Neural progenitor cell (in vitro differentiated cells): ENCODE data around the gene MYH6. TPM values are rescaled to one million over a fixed set of nuclear protein-coding genes. Genes with fewer than 3 reads are reported as not detected.

Source experiments
- DNase-seq: peaks from one replicate; pipeline ENCODE4 v3.0.0-alpha.2; 2016; ENCODE audit warnings: low spot score
- H2AFZ ChIP-seq: fragments of 200-600 bp; sonication (generic); replicated peaks from 2 replicates; pipeline ENCODE4 v1.6.1; 2016; ENCODE audit warnings: antibody characterized with exemption
- H3F3A ChIP-seq: fragments of 200-600 bp; sonication (generic); 2 replicates; pipeline ENCODE4 v1.6.1; 2016; ENCODE audit warnings: antibody characterized with exemption, low read depth
- H3K27ac ChIP-seq: fragments of 200-600 bp; sonication (generic); 2 replicates; pipeline ENCODE4 v1.5.1; 2016; ENCODE audit warnings: mild to moderate bottlenecking
- H3K27me3 ChIP-seq: fragments of 200-600 bp; sonication (generic); 2 replicates; pipeline ENCODE4 v1.6.1; 2016; ENCODE audit warnings: mild to moderate bottlenecking, moderate library complexity
- H3K36me3 ChIP-seq: fragments of 200-600 bp; sonication (generic); 2 replicates; pipeline ENCODE4 v1.5.1; 2016
- H3K4me1 ChIP-seq: fragments of 200-600 bp; sonication (generic); 2 replicates; pipeline ENCODE4 v1.6.1; 2016; ENCODE audit warnings: mixed run types
- H3K4me2 ChIP-seq: fragments of 200-600 bp; sonication (generic); 2 replicates; pipeline ENCODE4 v1.6.1; 2016
- H3K4me3 ChIP-seq: fragments of 200-600 bp; sonication (generic); 2 replicates; pipeline ENCODE4 v1.5.1; 2016
- H3K79me2 ChIP-seq: fragments of 200-600 bp; sonication (generic); 2 replicates; pipeline ENCODE4 v1.6.1; 2016; ENCODE audit warnings: low read depth
- H3K9ac ChIP-seq: fragments of 200-600 bp; sonication (generic); 2 replicates; pipeline ENCODE4 v1.6.1; 2016
- H3K9me3 ChIP-seq: fragments of 200-600 bp; sonication (generic); 2 replicates; pipeline ENCODE4 v1.5.1; 2016; ENCODE audit warnings: low read depth
- H4K20me1 ChIP-seq: fragments of 200-600 bp; sonication (generic); 2 replicates; pipeline ENCODE4 v1.6.1; 2016; ENCODE audit warnings: low read depth
- H3K27ac Mint-ChIP-seq: 3 replicates; pipeline ENCODE4 v1.8.0; 2021; ENCODE audit warnings: mixed read lengths
- H3K27me3 Mint-ChIP-seq: 2 replicates; pipeline ENCODE4 v1.8.0; 2022; ENCODE audit warnings: low read depth, mild to moderate bottlenecking, inconsistent platforms, moderate library complexity, mixed read lengths; ENCODE audit not compliant: insufficient read depth
- H3K36me3 Mint-ChIP-seq: 3 replicates; pipeline ENCODE4 v1.8.0; 2021; ENCODE audit warnings: mixed read lengths
- H3K4me1 Mint-ChIP-seq: 3 replicates; pipeline ENCODE4 v1.8.0; 2021; ENCODE audit warnings: mixed read lengths
- H3K4me3 Mint-ChIP-seq: 3 replicates; pipeline ENCODE4 v1.8.0; 2021; ENCODE audit warnings: mild to moderate bottlenecking, moderate library complexity, mixed read lengths
- H3K9me3 Mint-ChIP-seq: 3 replicates; pipeline ENCODE4 v1.8.0; 2020; ENCODE audit warnings: mixed read lengths
- EZH2 ChIP-seq: fragments of 200-600 bp; sonication (generic); IDR thresholded peaks from 2 replicates; pipeline ENCODE4 v1.6.1; 2017; ENCODE audit warnings: antibody characterized with exemption, mild to moderate bottlenecking, moderate library complexity
- EZH2phosphoT487 ChIP-seq: fragments of 200-600 bp; sonication (generic); IDR thresholded peaks from 2 replicates; pipeline ENCODE4 v1.6.1; 2017; ENCODE audit warnings: antibody characterized with exemption
- total RNA-seq: library from RNA; depleted of rRNA; stranded (reverse); fragments of >200 nt; gene quantifications from 2 replicates; pipeline ENCODE4 v1.2.3, GENCODE V29; 2015; ENCODE audit warnings: low replicate concordance
- TF ChIP-seq, protein P1 (sequence below): fragments of 200-600 bp; sonication (generic); IDR thresholded peaks from 2 replicates; pipeline ENCODE4 v1.5.1; 2017; ENCODE audit warnings: antibody characterized with exemption, mild to moderate bottlenecking

The MYH6 gene
- total RNA-seq, 1 donor from 2014 or later, result not detected

DNA sequence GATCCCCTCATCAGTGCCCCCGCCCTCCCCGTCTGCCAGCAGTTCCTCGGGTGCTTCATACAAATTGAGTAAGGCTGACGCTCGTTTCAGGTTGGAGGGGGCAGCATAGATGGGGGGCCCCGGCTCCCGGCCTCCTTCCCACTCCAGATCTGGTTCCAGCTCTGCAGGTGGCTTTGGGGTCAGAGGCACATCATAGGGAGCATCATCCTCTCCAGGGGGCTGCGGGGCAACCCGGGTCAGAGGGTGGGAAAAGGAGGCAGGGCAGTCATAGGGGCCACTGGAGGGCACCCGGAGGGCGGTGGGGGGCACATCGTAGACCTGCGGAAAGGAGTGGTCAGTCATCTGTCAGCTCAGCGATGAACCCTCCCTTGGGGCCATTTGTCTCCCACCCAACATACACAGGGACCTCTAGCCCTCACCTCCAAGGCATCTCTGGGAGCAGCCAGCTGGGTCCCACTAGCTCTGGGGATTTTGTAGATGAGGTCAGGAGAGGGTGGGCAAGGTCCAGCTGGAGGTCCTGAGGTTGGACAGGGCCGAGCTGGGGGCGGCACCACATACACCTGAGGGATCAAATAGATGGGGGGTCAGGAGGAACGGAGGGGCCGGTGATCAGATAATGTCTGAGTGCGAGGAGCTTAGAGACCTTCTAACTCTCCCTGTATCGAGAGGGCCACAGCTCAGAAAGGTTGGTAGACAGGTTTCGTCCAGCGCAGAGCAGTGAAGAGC is 48.2 kb downstream of the MYH6 start:
- Histone ChIP-seq H3K27me3 (no peaks in the 10 kb centered on the region), H3F3A (peaks cover 73% of the 10 kb centered on the region), H4K20me1 (peaks cover 75% of the 10 kb centered on the region), H3K9ac (no peak overlapping the region), H3K4me3 (no peak overlapping the region), H3K27ac (no peak overlapping the region), H3K4me2 (no peak overlapping the region), H3K4me1 (peaks cover 19% of the 10 kb centered on the region), H2AFZ (no peak overlapping the region), H3K36me3 (peaks cover 3% of the 10 kb centered on the region), H3K9me3 (no peaks in the 10 kb centered on the region), H3K79me2 (peaks cover 41% of the 10 kb centered on the region)
- Mint-ChIP-seq H3K4me1 (peaks cover 36% of the 10 kb centered on the region), H3K27me3 (peaks cover 8% of the 10 kb centered on the region), H3K4me3 (peak overlapping the region; percentile 18), H3K27ac (peak overlapping the region; percentile 53), H3K9me3 (no peaks in the 10 kb centered on the region), H3K36me3 (peaks cover 29% of the 10 kb centered on the region)
- DNase-seq, result no peak
- no peak for TF ChIP-seq EZH2phosphoT487
- TF ChIP-seq, protein P1, sequence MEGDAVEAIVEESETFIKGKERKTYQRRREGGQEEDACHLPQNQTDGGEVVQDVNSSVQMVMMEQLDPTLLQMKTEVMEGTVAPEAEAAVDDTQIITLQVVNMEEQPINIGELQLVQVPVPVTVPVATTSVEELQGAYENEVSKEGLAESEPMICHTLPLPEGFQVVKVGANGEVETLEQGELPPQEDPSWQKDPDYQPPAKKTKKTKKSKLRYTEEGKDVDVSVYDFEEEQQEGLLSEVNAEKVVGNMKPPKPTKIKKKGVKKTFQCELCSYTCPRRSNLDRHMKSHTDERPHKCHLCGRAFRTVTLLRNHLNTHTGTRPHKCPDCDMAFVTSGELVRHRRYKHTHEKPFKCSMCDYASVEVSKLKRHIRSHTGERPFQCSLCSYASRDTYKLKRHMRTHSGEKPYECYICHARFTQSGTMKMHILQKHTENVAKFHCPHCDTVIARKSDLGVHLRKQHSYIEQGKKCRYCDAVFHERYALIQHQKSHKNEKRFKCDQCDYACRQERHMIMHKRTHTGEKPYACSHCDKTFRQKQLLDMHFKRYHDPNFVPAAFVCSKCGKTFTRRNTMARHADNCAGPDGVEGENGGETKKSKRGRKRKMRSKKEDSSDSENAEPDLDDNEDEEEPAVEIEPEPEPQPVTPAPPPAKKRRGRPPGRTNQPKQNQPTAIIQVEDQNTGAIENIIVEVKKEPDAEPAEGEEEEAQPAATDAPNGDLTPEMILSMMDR, result no peak
- TF ChIP-seq EZH2, result no peak

DNA sequence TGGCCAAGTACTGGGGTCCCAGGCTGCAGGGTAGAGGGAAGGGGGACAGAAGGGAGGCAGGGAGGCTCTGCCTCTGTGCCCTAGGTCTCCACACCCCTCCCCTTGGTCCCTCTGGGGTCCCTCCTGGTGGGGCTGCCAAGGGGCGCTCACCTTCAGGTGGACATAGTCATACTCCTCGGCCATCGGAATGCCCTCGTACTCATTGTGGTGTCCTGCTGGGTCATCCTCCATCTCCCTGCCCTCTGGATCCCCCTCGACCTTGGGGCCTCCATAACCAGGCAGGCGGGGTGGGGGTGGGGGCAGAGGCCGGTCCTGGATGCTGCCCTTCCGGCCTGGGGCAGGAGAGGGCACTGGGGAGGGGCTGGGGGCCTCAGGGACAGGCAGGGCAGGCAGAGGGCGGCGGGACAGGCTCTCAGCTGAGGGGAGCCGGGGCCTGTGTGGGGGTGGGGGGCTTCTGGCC is 48.9 kb downstream of the MYH6 start:
- Histone ChIP-seq H3K4me1 (peaks cover 19% of the 10 kb centered on the region), H4K20me1 (peaks cover 71% of the 10 kb centered on the region), H3K36me3 (peaks cover 3% of the 10 kb centered on the region), H3K4me3 (no peak overlapping the region), H3K9me3 (no peaks in the 10 kb centered on the region), H3K27me3 (no peaks in the 10 kb centered on the region), H3K27ac (peak overlapping the region; percentile 63), H3K79me2 (peaks cover 34% of the 10 kb centered on the region), H3F3A (peaks cover 73% of the 10 kb centered on the region), H3K4me2 (no peak overlapping the region), H2AFZ (no peak overlapping the region), H3K9ac (no peak overlapping the region)
- no peak for TF ChIP-seq EZH2phosphoT487
- no peak for TF ChIP-seq EZH2
- TF ChIP-seq, protein P1, result no peak
- H3K27me3 Mint-ChIP-seq, result peaks cover 6% of the 10 kb centered on the region
- H3K27ac Mint-ChIP-seq, result no peak overlapping the region
- peaks cover 29% of the 10 kb centered on the region for H3K36me3 Mint-ChIP-seq
- H3K4me3 Mint-ChIP-seq, result no peak overlapping the region
- DNase-seq, result no peak
- peaks cover 32% of the 10 kb centered on the region for H3K4me1 Mint-ChIP-seq
- no peaks in the 10 kb centered on the region for H3K9me3 Mint-ChIP-seq

DNA sequence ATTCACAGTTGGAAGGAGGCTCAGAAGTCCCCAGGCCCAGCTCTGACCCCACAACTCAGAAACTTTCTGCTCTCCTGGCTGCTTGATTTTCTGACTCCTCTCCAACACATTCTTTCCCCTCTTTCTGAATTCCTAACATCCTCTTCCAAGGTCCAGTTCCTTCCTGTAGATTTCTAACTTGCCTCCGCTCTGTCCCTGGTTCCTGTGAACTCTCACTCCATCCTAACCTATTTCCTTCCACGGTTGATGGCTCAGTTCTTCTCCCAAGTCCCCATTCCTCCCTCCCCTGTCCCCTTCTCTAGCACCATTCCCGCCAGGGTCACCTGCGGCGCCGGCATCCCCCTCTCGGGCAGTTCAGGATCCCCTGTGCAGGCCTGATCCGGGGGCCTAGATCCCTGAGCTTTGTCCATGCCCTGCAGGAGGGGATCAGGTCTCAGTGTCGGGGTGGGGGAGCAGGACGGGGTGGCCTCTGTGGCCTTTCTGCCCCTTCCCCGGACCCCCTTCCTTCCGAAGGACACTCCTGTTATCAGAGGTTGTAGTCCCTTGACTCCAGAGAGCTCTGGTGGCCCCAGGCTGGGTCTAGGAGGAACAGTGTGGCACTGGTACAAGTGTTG is 49.4 kb downstream of the MYH6 start:
- Histone ChIP-seq H3K4me3 (no peak overlapping the region), H2AFZ (no peak overlapping the region), H3K4me1 (peaks cover 14% of the 10 kb centered on the region), H3K9me3 (no peaks in the 10 kb centered on the region), H3F3A (peaks cover 73% of the 10 kb centered on the region), H3K9ac (no peak overlapping the region), H3K79me2 (peaks cover 28% of the 10 kb centered on the region), H4K20me1 (peaks cover 66% of the 10 kb centered on the region), H3K27me3 (no peaks in the 10 kb centered on the region), H3K4me2 (no peak overlapping the region), H3K27ac (peak overlapping the region; percentile 63), H3K36me3 (peaks cover 3% of the 10 kb centered on the region)
- DNase-seq, result no peak
- Mint-ChIP-seq H3K27ac (no peak overlapping the region), H3K4me1 (peaks cover 28% of the 10 kb centered on the region), H3K27me3 (peaks cover 8% of the 10 kb centered on the region), H3K36me3 (peaks cover 29% of the 10 kb centered on the region), H3K4me3 (no peak overlapping the region), H3K9me3 (no peaks in the 10 kb centered on the region)
- TF ChIP-seq EZH2phosphoT487, result no peak
- no peak for TF ChIP-seq EZH2
- TF ChIP-seq, protein P1, result no peak
